HG03571 (cell line): ENCODE data around the gene RCN1.
"Not testable (repeated sequence)": the region's sequence is repeated elsewhere in the genome, so short reads cannot be mapped to it uniquely, and the experiment has no call there.

Experiments used
- ATAC-seq: cut with Tn5 transposase; IDR thresholded peaks from one replicate; pipeline ENCODE4 v1.9.1; 2021; ENCODE audit not compliant: unreplicated experiment

The RCN1 gene

GRCh38 chr11:32073644-32074026, 17.2 kb upstream of the RCN1 start:
- no peak for ATAC-seq

GRCh38 chr11:32079553-32079952, 11.3 kb upstream of the RCN1 start:
- ATAC-seq: no peak

DNA sequence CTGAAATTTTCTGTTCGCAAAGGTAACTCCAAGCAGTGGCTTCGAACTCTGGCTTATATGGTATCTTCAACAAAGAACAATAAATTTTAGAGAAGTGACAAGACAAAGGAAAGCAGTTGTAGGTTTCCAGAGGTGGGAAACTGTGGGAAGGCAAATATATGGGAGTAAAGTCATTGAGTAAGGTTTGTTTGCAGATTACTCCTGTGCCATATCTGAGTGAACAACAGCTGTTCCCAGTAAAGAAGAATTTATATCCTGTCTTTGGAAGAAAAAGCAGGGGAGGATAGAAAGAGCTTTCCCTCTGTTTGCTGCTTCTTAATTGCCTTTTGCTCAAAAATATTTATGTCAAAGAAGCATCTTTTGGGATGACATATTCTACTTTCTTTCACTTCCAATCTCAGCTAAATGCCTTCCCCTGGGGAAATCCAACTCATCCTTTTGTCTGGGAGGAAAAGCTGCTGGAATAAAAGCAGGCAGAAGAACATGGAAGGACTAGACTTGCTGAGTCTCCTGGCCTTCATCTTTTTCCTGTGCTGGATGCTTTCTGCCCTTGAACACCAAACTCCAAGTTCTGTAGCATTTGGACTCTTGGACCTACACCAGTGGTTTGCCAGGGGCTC, 10.4 kb upstream of the RCN1 start:
- ATAC-seq: no peak

GRCh38 chr11:32081129-32081641, 9.7 kb upstream of the RCN1 start:
- no peak for ATAC-seq

DNA sequence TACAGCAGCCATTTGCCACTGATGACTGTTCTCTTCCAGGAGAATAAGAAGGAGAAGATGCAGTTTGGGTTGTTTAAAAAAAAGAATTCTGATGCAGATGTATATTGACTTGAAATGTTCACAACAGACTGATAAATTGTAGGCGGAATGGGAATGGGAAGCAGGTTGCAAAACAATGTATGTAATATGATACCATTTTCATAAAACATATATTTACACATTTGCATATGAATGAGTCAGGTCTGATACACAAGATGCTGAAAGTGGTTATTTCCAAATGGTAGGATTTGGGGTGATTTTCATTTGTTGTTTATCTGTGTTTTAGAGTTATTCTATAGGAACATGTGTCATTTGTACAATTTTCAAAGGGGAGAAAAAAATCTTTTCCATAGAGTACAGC, 9.0 kb upstream of the RCN1 start:
- no peak for ATAC-seq

DNA sequence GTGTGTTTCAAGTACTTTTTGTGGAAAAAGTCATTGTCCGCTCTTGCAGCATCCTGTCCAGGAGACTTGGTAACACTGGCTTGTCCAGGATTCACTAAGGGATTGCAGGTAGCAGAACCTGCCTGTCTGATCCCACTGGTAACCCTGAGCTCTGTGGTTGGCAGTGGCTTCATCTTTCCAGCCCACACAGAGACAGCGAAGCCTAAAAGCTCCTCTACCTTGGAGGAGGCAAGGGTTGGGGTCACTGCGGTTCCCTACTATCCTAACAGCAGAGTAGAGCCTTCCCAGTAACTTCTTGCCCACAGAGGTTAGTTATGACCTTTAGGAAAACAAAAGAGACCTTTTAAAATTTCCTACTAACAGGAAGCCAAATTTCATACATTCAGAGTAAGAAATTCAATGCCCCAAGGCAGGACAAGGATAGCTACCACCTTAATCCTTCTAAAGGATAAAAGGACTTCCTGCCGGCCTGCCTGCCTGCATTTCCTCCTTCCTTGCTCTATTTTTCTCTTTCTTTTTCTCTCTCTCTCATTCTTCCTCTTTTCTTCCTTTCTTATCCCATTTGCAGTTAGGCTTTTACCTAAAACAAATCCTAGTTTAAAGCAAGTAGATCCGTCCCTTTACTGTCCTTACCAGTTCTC, 8.4 kb upstream of the RCN1 start:
- no peak for ATAC-seq

DNA sequence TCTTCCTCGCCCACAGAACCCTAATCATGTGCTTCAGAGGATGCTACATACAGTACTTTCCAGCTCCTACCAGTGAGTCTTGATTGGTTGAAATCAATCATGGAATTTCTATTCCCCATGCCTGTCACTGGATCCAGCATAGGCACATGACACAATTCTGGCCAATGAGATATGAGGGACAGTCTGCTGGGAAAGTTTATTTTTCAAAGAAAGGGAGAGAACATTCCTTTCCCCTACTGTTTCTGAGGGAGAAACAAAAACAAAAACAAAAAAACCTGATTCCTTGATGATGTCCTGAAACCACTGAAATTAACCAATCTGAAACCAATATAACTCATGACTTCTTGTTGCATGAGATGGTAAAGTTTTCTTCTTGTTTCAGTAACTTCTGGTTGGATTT, 3.3 kb upstream of the RCN1 start:
- no peak for ATAC-seq

GRCh38 chr11:32088117-32088941, 2.5 kb upstream of the RCN1 start:
- no peak for ATAC-seq

DNA sequence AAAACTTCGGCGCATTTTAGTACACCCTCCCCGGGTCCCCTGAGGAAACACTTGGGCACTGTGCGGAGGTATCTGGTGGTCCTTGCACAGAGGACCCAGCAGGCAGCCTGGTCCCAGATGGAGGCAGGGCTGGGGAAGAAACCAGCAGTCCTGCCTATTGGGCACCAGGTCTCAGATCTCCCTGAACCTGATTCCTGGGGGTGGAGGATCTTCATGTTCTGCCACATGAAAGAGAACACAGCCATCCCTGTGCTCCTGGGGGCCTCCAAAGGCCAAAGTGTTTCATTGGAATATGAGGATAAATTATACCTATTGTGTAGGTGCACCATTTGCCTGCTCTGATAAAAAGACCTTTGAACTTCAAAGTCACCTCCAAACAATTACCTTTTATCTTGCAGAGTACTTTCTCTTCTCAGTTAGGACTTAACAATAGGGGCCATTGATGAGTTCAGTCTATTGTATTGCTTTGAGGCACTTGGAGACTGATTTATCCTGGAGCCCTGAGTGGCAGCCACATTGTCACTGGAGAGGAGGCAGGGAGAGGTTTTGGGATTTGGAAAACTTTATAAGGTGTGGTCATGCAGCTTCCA, 1.8 kb downstream of the RCN1 start:
- ATAC-seq: no peak

- no peak for ATAC-seq
Observed at GRCh38 chr11:32094923-32095322, 4.0 kb downstream of the RCN1 start.

DNA sequence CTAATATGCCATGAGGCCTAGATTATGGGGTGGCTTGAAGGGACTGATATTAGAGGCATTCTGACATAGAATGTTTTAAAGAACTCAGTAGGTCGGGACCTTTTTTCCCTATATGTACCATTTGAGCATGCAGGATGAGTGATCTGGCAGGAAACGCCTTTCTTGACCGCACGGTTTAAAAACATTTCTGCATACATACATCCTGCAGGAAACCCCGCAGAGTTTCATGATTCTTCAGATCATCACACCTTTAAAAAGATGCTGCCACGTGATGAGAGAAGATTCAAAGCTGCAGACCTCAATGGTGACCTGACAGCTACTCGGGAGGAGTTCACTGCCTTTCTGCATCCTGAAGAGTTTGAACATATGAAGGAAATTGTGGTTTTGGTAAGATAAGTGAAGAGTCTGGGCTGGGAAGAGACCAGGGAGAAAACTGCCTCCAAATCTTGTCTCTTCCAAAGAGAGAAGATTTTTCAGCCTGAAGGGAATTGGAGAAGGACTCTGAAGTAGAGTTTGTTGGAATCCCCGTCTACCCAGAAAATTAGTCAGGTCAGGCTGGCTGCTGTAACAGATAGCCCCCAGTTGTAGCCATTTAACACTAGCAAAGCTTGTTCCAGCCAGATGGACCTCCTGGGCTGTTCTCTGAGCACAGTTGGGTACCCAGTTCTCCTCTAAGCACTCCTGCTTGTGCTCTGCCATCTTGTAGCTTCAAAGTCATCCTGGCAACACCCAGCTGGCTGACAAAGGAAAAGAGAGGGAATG, 7.4 kb downstream of the RCN1 start:
- no peak for ATAC-seq

GRCh38 chr11:32099516-32099915, 8.6 kb downstream of the RCN1 start:
- ATAC-seq: no peak

DNA sequence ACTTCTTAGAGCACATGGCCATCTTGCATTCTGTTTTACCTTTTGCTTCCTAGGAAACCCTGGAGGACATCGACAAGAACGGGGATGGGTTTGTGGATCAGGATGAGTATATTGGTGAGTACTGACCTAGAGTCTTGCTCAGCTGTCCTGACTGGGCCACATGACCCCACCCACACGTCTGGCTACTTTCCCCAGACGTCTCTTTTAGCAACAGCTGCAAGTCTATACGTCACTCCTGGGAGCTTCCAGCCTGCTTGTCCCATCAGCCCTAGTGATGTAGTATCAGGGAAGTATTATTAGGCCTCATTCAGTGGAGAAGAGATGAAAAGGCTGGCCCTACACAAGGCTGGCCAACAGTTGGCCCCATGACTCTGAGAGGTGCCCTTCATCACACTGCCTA, 9.6 kb downstream of the RCN1 start:
- no peak for ATAC-seq

- no peak for ATAC-seq
Observed at GRCh38 chr11:32101791-32102190, 10.9 kb downstream of the RCN1 start.

- ATAC-seq: not testable (repeated sequence)
Observed at GRCh38 chr11:32103121-32103719, 12.3 kb downstream of the RCN1 start.

DNA sequence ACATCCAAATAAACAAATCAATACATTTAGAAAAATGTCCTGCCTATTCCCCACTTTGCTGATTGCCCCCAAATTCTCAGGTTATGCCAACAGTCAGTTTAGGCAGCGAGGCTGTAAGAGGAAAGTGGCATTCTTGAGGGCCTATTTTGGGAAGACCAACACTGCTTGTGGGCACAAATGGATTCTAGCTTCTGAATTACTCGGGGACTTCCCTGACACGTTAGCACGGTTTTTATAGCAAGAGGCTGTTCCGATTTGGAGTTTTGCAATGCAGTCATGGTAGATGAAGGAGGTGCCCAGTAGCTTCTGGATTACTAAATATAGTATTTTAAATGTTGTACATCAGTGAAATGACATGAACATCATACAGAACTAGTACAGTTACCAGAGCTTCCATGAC, 13.1 kb downstream of the RCN1 start:
- ATAC-seq: no peak

GRCh38 chr11:32105871-32106560, 15.1 kb downstream of the RCN1 start:
- peak; percentile 73 for ATAC-seq

GRCh38 chr11:32107647-32108046, 16.8 kb downstream of the RCN1 start:
- ATAC-seq: no peak

DNA sequence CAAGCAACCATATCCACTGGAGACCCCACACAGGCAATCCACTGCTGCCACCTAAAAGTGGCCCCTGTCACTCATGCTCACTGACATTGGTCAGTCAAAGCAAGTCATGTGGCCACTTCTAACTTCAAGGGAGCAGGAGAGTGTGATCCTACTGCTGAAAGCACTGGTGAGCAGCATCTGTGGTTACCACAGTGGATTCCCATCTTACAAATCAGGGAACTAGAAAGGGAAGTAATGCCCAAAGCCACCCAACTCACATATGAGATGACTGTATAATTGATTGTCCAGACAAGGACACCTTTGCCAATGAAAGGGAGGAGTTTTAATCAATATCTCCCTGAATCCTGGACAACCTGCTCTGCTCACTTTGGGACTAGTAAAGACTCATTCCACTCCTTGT, 17.7 kb downstream of the RCN1 start:
- no peak for ATAC-seq

DNA sequence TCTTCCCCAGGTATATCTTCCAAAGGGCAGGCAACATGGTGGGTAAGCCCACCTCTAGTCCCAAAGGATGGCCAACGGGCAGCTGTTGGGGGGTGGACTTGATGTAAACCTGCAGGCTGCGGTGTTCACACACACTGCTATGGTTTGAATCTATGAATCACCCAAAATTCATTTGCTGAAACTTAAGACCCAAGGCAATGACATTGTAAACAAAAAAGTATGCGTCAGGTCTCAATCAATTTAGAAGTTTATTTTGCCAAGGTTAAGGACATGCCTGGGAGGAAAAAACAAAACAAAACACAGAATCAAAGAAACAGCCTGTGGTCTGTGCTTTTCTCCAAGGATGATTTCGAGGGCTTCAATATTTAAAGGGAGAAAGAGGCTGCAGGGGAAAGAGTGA, 18.3 kb downstream of the RCN1 start:
- ATAC-seq: no peak
